ENCODE results near the gene SHANK3.
"Not testable (repeated sequence)": the region's sequence is repeated elsewhere in the genome, so short reads cannot be mapped to it uniquely, and the experiment has no call there.

Gene SHANK3

DNA sequence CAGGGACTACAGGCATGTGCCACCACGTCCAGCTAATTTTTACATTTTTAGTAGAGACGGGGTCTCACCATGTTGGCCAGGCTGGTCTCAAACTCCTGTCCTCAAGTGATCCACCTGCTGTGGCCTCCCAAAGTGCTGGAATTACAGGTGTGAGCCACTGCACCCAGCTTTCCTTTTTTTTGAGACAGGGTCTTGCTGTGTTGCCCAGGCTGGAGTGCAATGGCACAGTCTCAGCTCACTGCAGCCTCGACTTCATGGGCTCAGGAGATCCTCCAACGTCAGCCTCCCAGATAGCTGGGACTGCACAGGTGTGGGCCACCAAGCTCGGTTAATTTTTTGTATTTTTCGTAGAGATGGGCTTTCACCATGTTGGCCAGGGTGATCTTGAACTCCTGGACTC is 18.0 kb upstream of the SHANK3 start:
- DNase-seq = not testable (repeated sequence)

DNA sequence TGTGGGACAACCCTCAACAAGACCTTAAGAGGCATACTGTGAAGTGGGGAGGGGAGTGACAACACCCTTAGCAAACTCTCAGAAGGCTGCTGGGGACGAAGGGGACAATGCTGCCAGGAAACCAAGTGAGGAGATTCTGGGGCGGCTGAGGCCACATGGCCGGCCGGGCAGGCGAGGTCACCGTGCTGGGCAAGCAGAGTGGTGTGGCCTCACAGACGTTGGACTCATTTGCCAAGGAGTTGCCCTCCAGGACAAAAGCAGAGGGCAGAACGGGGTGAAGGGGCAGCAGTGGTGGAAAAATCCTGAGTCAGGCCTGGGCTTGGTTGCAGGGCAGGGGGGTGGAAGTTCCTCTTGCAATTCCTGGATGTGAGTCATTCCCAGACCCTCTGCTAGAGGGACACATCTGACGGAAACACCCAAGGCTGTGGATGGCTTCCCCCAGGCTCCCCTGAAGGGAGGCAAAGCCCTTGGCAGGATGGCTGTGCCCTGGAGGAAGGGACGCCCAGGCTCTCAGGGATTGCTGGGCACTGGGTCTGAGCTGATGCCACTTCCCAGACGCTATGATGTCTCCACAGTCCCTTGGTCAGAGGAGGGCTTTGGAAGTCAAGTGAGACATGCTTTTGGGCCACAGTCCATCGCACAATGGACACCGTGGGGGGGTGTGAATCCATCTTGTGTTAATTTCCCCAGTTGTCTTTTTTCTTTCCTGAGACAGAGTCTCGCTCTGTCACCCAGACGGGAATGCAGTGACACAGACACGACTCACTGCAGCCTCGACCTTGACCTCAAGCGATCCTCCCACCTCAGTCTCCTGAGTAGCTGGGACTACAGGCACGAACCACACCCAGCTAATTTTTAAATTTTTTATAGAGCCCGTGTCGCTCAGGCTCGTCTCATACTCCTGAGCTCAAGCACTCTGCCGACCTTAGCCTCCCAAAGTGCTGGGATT is 16.2 kb upstream of the SHANK3 start:
- DNase-seq = no peak

DNA sequence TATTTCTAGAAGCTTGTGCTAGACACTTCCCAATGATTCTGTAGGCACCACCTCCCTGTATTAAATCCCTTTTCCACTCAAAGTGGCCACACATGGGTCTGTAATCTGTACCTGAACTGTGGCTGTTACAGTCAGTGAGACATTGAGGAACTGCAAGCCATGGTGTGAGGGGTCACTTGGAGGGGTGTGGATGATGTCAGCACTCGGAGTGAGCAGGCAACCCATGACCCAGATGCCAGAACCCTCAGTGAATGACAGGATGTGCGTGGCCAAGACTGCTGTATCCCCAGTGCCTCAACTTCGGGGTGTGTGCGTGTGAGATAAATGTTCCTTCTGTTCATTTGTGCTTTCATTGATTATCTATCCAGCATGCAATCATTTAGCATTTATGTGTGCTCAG is 14.7 kb upstream of the SHANK3 start:
- no peak for DNase-seq

DNA sequence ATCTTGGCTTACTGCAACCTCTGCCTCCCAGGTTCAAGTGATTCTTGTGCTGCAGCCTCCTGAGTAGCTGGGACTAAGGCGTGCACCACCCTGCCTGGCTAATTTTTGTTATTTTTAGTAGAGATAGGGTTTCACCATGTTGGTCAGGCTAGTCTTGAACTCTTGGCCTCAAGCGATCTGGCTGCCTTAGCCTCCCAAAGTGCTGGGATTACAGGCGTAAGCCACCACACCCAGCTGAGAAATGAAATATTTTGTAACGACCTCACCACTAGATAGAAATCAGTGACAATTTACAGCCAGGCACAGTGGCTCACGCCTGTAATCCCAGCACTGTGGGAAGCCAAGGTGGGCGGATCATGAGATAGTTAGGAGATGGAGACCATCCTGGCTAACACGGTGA is 12.9 kb upstream of the SHANK3 start:
- DNase-seq = not testable (repeated sequence)

DNA sequence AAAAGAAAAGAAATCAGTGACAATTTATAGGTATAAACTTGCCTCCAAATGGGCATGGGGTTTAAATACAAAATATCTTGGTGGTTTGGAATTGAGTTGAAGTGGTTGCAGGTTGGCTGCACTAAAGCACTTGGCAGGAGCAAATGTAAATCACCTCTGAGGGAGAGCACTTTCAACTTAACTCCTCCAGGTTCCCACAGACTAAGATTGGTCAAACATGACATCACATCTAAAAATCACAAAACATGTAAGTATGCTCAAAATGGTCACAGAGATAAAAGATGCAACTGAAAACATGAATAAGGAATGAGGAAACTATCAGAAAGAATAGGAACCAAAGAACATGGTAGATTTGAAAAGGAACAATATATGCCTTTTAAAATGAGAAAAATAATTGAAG is 12.3 kb upstream of the SHANK3 start:
- no peak for DNase-seq

DNA sequence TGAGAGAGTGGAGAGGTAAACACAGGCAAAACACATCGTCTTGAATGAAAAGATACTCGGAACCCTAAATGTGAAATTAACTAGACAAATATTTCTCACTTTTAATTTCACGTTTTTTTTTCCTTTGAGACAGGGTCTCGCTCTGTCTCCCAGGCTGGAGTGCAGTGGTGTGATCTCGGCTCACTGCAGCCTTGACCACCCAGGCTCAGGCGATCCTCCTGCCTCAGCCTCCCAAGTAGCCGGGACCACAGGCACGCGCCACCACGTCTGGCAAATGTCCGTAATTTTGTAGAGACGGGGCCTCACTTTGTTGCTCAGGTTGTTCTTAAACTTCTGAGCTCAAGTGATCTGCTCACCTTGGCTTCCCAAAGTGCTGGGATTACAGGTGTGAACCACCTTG is 7.4 kb upstream of the SHANK3 start:
- no peak for DNase-seq

DNA sequence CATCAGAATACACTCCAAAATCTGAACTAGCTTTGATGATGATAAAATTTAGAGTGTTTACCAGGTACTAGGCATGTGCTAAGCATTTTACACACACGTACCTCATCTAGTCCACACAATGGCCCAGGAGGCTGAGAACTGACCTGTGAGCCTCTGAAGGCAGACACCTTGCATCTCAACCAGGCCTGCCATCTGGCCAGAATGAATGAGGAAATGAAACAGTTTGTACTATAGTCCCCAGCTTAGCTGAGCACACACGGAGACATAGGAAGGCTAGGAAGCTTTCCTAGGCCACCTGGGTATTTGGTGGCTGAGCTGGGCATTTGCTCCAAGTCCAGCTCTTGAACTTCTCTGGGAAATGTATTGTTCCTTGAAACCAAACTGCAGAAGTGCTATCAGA is 6.9 kb upstream of the SHANK3 start:
- DNase-seq = no peak

DNA sequence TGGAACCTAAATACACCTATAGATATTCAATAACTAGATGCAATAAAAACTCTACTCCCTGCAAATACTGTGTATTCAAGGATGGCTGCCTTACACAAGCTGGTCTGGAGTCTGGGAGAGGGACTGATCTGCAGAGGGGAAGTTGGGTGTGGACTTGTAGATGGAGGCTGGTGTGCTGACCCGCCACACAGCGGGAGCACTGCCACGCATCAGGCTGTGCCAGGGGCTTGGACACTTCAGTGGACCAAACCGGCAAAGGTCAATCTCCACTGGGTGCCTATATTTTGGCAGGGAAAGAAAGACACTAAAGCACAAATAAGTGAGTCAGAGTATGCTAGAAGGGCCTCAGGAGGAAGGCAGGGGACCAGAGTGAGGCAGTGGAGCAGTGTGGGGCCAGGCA is 2.1 kb upstream of the SHANK3 start:
- DNase-seq = no peak

DNA sequence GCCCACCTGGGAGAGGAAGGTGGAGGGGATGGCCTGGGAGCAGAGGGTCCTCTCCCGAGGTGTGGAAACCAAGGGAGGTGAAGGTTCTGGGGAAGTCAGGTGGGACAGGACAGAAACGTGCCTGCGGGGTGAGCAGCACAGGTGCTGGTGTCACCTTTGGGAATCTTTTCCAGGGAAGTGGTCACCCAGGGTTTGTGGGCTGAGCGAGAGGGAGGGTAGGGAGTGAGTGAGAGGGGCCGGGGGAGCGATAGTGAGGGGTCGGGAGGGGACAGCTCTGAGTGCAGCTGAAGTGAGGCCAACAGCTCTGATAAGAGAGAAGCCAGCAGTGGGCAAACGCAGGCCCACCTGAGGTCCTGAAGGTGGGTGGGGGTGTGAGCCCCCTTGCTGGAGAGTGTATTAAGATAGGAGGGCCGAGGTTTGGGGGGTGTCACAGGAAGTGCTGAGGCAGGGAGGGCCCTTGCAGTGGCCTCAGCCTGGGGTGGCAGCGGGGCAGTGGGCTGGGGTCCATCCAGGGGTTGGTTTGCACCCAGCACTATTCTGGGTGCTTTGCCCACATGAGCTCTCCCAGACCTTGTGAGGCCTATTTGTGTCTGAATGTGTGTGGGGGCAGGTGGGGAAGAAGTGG is 1.6 kb upstream of the SHANK3 start:
- DNase-seq = no peak

DNA sequence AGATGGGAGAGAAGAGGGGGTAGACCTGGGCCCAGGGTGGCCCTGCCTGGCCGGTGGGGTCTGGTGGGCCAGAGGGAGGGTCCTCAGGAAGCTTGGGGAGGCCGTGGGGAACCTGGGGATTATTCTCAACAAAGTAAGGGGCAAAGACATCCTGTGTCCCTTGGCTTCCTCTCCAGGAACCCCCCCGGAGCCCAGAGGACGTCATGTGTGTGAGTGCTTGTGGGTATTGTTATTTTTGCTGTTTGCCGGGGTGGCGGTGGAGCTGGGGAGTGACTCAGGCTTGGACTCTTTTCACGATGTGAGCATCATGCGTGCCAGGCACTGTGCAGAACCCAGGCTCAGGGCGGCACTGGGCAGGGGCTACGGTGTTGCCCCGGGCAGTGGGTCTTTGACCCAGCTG is 982 bp upstream of the SHANK3 start:
- no peak for DNase-seq

DNA sequence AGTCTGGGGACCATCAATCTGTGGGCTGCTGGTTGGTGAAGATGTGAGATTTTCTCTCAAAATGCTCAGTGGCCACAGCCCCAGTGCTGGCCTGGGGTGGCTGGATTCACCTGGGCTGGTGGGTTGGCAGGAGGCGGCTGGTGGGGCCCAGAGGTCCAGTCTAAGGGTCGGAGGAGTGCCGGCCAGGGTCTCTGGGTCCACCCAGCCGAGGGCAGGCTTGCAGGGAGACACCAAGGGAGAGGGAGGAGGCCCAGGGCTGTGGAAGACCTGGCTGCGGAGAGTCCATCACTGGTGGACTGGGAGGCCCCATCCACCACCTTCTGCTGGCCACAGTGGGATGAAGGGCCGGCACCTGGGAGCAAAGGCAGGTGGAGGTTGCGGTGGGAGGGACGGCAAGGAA is 582 bp upstream of the SHANK3 start:
- no peak for DNase-seq

DNA sequence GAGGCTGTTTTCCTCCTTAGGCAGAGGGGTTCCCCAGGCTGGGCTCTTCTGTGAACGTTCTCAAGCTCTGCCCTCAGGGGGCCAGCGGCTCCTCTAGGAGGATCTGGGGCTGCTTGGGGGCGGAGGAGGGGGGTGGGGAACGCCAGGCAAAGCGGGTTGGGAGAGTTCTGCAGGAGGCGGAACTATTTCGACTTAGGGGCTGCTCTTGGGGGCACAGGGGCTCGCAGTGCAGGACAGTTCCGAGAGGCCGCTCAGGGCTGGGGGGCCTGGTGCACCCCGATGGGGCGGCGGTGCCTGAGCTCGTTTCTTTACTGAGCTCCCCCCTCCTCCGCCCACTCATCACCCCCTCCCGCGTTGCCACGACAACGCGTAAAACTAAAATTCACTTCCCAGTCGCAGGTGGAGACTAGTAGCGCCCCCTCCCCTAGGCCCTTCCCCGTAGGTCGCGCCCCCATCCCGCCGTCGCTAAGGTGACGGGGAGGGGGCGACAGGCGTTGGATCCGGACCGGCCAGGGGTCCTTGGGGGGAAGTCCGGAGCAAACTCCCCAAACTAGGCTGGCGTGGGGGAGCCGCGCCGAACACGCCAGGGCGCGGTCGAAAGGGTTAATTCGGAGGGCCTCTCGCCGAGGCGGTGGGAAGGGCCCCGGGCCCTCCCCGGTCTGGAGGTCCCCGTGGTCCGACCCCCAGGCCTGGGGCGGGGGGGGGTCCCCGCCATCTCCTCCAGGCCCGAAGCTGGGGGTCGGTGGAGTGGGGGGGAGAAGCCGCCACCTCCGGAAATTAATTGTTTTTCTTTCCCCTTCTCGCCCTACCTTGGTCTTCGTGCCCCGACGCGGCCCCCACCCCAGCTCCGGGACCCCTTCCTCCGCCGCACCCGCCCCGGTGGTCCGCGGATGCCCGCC is 857 bp downstream of the SHANK3 start:
- DNase-seq = no peak

DNA sequence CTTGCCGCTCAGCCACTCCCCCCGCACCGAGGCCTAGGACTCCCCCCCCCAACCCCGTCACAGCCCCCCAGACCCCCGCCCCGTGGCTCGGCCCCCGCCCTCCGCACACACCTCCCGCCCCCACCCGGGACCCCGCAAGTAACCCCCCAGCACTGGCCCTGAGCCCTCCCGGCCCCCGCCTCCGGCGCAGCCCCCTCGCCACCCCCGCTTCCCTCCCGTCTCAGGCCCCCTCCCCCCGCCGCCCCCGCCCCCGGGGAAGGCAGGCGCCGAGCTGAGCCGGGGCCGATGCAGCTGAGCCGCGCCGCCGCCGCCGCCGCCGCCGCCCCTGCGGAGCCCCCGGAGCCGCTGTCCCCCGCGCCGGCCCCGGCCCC is 1.5 kb downstream of the SHANK3 start:
- DNase-seq = no peak

DNA sequence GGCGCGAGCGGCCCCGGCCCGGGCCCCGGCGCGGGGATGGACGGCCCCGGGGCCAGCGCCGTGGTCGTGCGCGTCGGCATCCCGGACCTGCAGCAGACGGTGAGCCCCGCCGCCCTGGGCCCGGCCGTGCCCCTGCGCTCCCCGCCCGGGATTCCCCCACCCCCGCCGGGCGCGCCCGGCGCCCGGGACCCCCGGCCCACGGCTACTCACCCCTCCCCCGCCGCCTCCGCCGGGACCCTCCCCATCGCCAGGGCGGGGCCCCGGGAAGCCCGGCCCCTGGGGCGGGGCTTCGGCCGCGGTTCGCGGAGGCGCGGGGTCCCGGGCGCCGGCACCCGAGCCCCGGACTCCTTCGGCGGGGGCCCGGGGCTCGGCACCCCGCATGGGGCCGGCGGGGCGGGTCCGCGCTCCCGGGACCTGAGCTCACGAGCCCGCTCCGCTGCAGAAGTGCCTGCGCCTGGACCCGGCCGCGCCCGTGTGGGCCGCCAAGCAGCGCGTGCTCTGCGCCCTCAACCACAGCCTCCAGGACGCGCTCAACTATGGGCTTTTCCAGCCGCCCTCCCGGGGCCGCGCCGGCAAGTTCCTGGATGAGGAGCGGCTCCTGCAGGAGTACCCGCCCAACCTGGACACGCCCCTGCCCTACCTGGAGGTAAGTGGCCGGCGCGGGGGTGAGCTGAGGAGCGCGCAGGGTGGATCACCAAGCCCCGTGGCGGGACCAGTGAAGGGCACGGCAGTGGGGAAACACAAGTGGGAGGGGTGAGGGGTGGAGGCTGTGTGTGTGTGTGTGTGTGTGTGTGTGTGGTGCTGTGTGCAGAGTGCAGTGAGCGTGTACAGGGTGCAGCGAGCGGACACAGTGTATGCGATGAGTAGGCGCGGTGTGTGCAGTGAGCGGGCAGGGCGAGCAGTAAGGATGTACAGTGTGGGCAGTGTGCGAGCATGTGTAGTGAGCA is 2.3 kb downstream of the SHANK3 start:
- no peak for DNase-seq

DNA sequence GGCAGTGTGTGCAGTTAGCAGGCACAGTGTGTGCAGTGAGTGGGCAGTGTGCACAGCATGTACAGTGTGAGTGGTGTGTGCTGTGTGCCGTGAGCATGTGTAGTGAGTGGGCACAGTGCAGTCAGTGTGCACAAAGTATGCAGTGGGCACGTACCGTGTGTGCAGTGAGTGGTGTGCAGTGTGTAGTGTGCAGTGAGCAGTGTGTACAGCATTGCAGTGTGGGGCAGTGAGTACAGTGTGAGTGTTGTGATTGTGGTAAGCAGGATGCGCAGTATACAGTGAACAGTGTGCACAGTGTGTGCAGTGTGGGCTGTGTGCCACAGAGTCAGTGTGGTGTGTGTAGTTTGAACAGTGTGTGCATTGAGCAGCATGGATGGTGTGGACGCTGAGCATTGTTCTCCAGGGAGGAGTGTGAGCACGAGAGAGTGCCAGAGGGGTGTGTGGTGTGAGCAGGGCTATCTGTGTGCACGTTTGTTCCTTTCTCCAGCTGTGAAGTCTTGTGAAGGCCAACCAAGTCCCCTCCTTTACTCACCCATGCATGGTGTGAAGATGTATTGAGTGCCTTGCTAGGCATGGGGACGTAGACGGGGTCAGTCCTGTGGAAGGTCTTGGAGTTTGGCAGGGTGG is 3.0 kb downstream of the SHANK3 start:
- DNase-seq = no peak

DNA sequence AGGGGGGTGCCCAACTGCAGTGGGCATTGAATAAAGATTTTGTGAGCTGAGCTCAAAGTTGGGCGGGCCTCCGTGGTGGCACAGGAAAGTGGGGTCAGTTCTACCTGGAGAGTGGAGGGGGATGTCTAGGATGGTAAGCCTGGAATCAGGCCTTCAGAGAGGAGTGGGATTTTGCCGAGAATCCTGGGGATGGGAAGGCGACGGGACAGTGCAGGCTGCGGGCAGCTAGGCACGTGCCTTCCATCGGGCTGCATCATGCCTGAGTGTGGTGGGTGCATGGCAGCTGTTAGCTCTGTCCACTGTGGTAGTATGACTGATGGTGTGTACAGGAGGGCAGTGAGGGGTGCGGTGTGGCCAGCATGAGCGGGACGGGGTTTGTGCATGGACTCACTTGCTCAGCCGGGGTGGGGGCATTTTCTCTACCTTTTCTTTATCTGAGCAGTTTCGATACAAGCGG is 3.6 kb downstream of the SHANK3 start:
- no peak for DNase-seq

DNA sequence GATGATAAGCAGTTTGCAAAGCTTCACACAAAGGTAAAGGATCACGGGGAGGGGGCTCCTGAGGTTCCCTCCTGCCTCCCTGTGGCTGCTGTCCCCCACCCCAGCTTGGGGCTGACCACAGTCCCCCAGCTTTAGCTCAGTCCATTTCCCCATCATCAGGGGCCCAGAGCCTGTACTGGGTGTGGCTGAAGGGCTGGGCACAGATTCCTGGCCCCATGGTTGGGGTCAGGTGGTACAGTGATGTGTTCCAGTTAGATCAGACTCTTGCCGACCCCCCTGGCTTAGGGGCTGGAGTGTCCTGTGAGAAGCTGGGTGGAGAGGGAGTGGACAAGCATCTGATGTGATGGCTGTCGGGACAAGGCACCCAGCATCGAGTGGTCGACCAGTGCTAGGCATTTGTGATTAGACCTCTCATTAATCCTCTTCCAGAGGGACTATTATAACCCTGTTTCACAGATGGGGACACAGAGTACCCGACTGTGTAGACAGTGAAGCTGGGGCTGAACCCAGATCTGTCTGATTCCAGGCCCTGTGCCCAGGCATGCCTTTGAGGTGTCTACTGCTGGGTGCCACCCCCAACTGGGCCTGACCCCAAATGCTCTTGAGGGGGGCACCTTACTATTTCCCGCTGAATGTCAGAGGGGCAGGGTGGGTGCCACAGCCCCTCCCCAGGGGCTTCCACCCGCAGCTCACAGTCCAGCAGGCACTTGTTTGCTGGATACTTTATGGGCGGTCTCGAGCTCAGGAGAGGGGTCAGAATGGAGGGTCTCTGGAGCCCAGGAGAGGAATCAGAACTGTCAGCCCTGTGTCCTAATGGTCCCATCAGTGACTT is 4.3 kb downstream of the SHANK3 start:
- no peak for DNase-seq

DNA sequence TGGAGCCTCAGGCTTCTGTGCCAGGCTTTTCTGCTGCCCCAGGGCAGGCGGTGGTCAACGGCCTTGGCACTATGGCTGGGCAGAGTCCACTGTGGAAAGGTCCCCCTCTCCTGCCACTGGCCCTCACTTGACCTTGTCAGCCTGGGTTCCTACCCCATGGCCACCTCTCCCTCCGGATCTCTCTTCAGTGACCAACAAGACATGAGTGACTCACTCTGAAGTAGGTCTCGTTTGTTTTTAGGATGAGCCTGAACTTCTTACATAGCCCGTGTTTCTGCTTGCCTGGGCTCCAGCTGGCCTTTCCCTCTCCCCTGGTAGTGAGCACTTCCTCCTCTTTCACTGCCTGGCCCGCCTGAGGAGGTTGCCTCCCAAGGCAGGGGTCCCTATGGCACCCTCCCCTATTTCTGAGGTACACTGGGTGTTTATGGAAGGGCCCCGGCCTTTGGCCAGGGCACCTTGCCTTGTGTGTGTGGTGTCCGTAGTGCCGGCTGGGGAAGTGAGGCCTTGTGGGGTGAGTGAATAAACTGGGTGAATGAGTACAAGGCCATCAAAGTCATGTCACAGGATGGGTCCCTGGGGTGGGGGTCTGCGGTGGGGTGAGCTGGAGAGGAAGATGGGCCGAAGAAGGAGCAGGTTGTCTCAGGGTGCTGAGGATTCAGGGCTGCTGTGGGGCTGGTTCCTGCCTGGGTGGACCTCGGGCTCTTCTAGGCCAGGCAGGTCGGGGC is 5.0 kb downstream of the SHANK3 start:
- DNase-seq = no peak

DNA sequence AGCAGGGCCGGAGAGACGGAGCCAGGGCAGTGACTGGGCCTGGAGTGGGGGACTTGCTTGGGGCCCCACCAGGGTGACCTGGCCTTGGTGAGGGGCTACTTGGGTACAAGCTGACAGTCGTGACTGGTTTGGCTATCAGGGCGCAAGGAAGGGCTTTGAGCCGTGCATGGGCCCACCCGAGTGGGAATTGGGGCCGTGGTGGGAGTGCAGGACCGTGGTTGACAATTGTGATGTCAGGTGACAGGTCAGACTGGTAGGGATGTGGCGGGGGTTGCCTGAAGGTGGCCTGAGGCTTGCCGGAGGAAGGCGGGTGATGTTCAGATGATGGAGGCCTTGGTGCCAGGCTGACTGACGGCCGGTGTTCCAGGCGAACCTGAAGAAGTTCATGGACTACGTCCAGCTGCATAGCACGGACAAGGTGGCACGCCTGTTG is 5.6 kb downstream of the SHANK3 start:
- no peak for DNase-seq

All from midbrain (tissue), 1 donor.